Umbilical cord (tissue), 2 donors: ENCODE measurements around the gene PPFIBP2. TPM values are rescaled to one million over a fixed set of nuclear protein-coding genes. Genes with fewer than 3 reads are reported as not detected.

Experiments
- DNase-seq: peaks from one replicate; pipeline ENCODE4 v3.0.0-alpha.2; 2015; ENCODE audit warnings: low spot score
- total RNA-seq: library from RNA; depleted of rRNA; stranded (reverse); fragments of >200 nt; gene quantifications from one replicate; pipeline ENCODE4 v1.2.3, GENCODE V29; 2014; ENCODE audit warnings: low replicate concordance; ENCODE audit not compliant: insufficient read depth

PPFIBP2 gene
- total RNA-seq, 1 donor from 2014 or later = 66.2 TPM

- DNase-seq = no peak
Measured at GRCh38 chr11:7525424-7525823, 11.6 kb downstream of the PPFIBP2 start.

GRCh38 chr11:7527029-7527428 is 13.2 kb downstream of the PPFIBP2 start:
- no peak for DNase-seq

GRCh38 chr11:7528514-7529049 is 14.8 kb downstream of the PPFIBP2 start:
- no peak for DNase-seq

- DNase-seq = peak; percentile 73
Measured at GRCh38 chr11:7530013-7530640, 16.3 kb downstream of the PPFIBP2 start.

- no peak for DNase-seq
Measured at GRCh38 chr11:7531011-7531410, 17.2 kb downstream of the PPFIBP2 start.

- DNase-seq = no peak
Measured at GRCh38 chr11:7532405-7533145, 18.8 kb downstream of the PPFIBP2 start.

GRCh38 chr11:7533199-7534041 is 19.6 kb downstream of the PPFIBP2 start:
- DNase-seq = peak; percentile 61

GRCh38 chr11:7534042-7534378 is 20.2 kb downstream of the PPFIBP2 start:
- no peak for DNase-seq

- no peak for DNase-seq
Measured at GRCh38 chr11:7536100-7536499, 22.3 kb downstream of the PPFIBP2 start.

GRCh38 chr11:7537265-7537664 is 23.5 kb downstream of the PPFIBP2 start:
- no peak for DNase-seq

- no peak for DNase-seq
Measured at GRCh38 chr11:7538031-7538430, 24.2 kb downstream of the PPFIBP2 start.

GRCh38 chr11:7538466-7539454 is 25.0 kb downstream of the PPFIBP2 start:
- no peak for DNase-seq

- no peak for DNase-seq
Measured at GRCh38 chr11:7540830-7541555, 27.2 kb downstream of the PPFIBP2 start.

- no peak for DNase-seq
Measured at GRCh38 chr11:7543302-7543701, 29.5 kb downstream of the PPFIBP2 start.

- DNase-seq = peak; percentile 54
Measured at GRCh38 chr11:7544021-7544420, 30.2 kb downstream of the PPFIBP2 start.

- DNase-seq = no peak
Measured at GRCh38 chr11:7545611-7546010, 31.8 kb downstream of the PPFIBP2 start.

GRCh38 chr11:7546324-7546791 is 32.6 kb downstream of the PPFIBP2 start:
- no peak for DNase-seq

GRCh38 chr11:7547687-7548086 is 33.9 kb downstream of the PPFIBP2 start:
- no peak for DNase-seq

GRCh38 chr11:7548659-7549274 is 35.0 kb downstream of the PPFIBP2 start:
- no peak for DNase-seq

- no peak for DNase-seq
Measured at GRCh38 chr11:7549681-7550080, 35.9 kb downstream of the PPFIBP2 start.
